K562 (cell line): ENCODE results near the gene SLC30A7. TPM values are rescaled to one million over a fixed set of nuclear protein-coding genes. Genes with fewer than 3 reads are reported as not detected.
A peak's percentile ranks its signal among the peaks of the same experiment; 100 is the strongest.

Experiments used
- AFF4 ChIP-seq: sonication (generic); formaldehyde crosslinking; IDR thresholded peaks from 2 replicates; pipeline ENCODE4 v1.8.0; 2023; ENCODE audit warnings: mild to moderate bottlenecking, missing genetic modification reagents
- ATF1 ChIP-seq, 2 experiments: fragments of 450-650 bp in 1 of 2; IDR thresholded peaks; 2 replicates each; pipeline ENCODE4 v1.6.1; 2016; ENCODE audit warnings: missing compliant biosample characterization in 1 of 2, missing genetic modification characterization in 1 of 2
- BCL6 ChIP-seq: fragments of 250-450 bp; sonication (Bioruptor Pico); IDR thresholded peaks from 2 replicates; pipeline ENCODE4 v1.4.0; 2020
- CXXC5 ChIP-seq: fragments of 250-450 bp; sonication (Bioruptor Pico); IDR thresholded peaks from 2 replicates; pipeline ENCODE4 v1.8.0; 2022; ENCODE audit warnings: inconsistent platforms, mild to moderate bottlenecking, moderate library complexity
- FOXP4 ChIP-seq: sonication (generic); formaldehyde crosslinking; IDR thresholded peaks from 2 replicates; pipeline ENCODE4 v1.8.0; 2022; ENCODE audit warnings: mild to moderate bottlenecking, missing genetic modification reagents, borderline replicate concordance
- GATAD2A ChIP-seq: fragments of 450-650 bp; IDR thresholded peaks from 2 replicates; pipeline ENCODE4 v1.6.1; 2017
- MECOM ChIP-seq: fragments of 250-450 bp; sonication (Bioruptor Pico); IDR thresholded peaks from 2 replicates; pipeline ENCODE4 v1.8.0; 2022; ENCODE audit warnings: inconsistent platforms
- PPARD ChIP-seq: fragments of 250-450 bp; sonication (Bioruptor Pico); IDR thresholded peaks from 2 replicates; pipeline ENCODE4 v1.8.0; 2022; ENCODE audit warnings: inconsistent platforms, mild to moderate bottlenecking, moderate library complexity
- SAFB ChIP-seq: fragments of 200-400 bp; formaldehyde crosslinking; IDR thresholded peaks from 2 replicates; pipeline ENCODE4 v1.6.1; 2017; ENCODE audit warnings: low read depth, low read length, borderline replicate concordance
- TAF1 ChIP-seq: IDR thresholded peaks from 2 replicates; pipeline ENCODE4 v1.6.1; 2011; ENCODE audit warnings: mild to moderate bottlenecking, low read length, moderate library complexity; ENCODE audit not compliant: insufficient read depth, control insufficient read depth, severe bottlenecking; ENCODE audit errors: extremely low read depth
- THAP7 ChIP-seq: fragments of 250-450 bp; sonication (Bioruptor Pico); IDR thresholded peaks from 2 replicates; pipeline ENCODE4 v1.5.0; 2021
- ZC3H11A ChIP-seq: IDR thresholded peaks from 2 replicates; pipeline ENCODE4 v1.6.1; 2012; ENCODE audit warnings: low read depth, low read length, improper control_type of control experiment
- ZC3H8 ChIP-seq: fragments of 450-650 bp; IDR thresholded peaks from 2 replicates; pipeline ENCODE4 v1.6.1; 2017
- ZFP36 ChIP-seq: fragments of 150-350 bp; IDR thresholded peaks from 2 replicates; pipeline ENCODE4 v1.6.1; 2018; ENCODE audit warnings: low read length, low read depth; ENCODE audit not compliant: partially characterized antibody
- polyA plus RNA-seq, 8 experiments: library from polyadenylated mRNA; depleted of rRNA in 4 of 8; stranded (reverse) in 5 of 8; unstranded in 3 of 8; fragments of >200 nt; fragmentation: Nextera tagmentation in 2 of 8; fragmentation: Illumina TruSeq in 1 of 8; extraction: Ambion mirVana in 2 of 8; extraction: Trizol in 1 of 8; gene quantifications; 2 replicates each; pipeline versions ENCODE4 v1.2.1 to v1.2.3, GENCODE V29; 2011 to 2014; ENCODE audit warnings: inconsistent platforms in 1 of 8, missing spikeins in 1 of 8
- total RNA-seq, 7 experiments: library from RNA; depleted of rRNA in 6 of 7; stranded (reverse); fragments of >200 nt in 6 of 7; fragmentation: Illumina TruSeq in 2 of 7; extraction: Trizol in 2 of 7; gene quantifications; 2 replicates each; pipeline versions ENCODE4 v1.2.1 to v1.2.3, GENCODE V29; 2011 to 2021; ENCODE audit warnings: low replicate concordance in 1 of 7
- TF ChIP-seq, protein P1 (sequence below): fragments of 450-650 bp; IDR thresholded peaks from 2 replicates; pipeline ENCODE4 v1.6.1; 2017; ENCODE audit warnings: antibody characterized with exemption, mild to moderate bottlenecking
- TF ChIP-seq, protein P2 (sequence below): sonication (generic); formaldehyde crosslinking; IDR thresholded peaks from 2 replicates; pipeline ENCODE4 v1.8.0; 2022; ENCODE audit warnings: mild to moderate bottlenecking, low read depth, missing genetic modification reagents

Gene SLC30A7
- total and polyA plus RNA-seq, 9 of the 15 experiments (the other 6 are each of a cell fraction or from before 2014, with no cell fraction given), result 3.5 to 17.1 (median 7.2) TPM

DNA sequence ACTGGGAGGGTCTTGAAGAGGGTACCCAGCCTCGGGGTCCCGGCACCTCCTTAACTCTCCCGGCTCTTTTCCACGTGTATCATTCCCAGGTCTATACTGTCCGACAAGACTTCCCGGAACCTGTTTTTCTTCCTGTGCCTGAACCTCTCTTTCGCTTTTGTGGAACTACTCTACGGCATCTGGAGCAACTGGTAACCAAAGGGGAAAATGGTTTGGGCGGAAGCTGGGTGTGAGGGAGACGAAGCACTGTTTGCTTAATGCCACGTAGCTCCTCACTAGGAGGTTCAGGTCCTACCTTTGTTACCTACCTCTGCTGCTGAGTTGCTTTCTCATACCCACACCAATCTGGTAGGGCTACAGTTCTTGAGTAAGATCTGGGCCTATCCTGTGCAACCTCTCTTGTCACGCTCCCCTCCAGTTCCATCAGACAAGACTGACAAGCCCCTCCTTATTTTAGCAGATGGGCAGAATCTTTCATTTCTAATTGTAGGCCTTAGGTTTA lies 642 bp downstream of the SLC30A7 start (continued):
- TF ChIP-seq BCL6 (no peak), ZFP36 (no peak), THAP7 (CRISPR knock-in tag) (no peak), AFF4 (CRISPR knock-in tag) (no peak), GATAD2A (no peak), CXXC5 (CRISPR knock-in tag) (no peak), PPARD (no peak), FOXP4 (no peak), ZC3H11A (no peak), TAF1 (peak; percentile 25), ZC3H8 (no peak), ATF1 (CRISPR knock-in tag; IDR thresholded peaks at IDR 0.05) (no peak), ATF1 (tag; IDR thresholded peaks at IDR 0.05) (no peak), SAFB (no peak), MECOM (CRISPR knock-in tag) (no peak)
- TF ChIP-seq, protein P1, sequence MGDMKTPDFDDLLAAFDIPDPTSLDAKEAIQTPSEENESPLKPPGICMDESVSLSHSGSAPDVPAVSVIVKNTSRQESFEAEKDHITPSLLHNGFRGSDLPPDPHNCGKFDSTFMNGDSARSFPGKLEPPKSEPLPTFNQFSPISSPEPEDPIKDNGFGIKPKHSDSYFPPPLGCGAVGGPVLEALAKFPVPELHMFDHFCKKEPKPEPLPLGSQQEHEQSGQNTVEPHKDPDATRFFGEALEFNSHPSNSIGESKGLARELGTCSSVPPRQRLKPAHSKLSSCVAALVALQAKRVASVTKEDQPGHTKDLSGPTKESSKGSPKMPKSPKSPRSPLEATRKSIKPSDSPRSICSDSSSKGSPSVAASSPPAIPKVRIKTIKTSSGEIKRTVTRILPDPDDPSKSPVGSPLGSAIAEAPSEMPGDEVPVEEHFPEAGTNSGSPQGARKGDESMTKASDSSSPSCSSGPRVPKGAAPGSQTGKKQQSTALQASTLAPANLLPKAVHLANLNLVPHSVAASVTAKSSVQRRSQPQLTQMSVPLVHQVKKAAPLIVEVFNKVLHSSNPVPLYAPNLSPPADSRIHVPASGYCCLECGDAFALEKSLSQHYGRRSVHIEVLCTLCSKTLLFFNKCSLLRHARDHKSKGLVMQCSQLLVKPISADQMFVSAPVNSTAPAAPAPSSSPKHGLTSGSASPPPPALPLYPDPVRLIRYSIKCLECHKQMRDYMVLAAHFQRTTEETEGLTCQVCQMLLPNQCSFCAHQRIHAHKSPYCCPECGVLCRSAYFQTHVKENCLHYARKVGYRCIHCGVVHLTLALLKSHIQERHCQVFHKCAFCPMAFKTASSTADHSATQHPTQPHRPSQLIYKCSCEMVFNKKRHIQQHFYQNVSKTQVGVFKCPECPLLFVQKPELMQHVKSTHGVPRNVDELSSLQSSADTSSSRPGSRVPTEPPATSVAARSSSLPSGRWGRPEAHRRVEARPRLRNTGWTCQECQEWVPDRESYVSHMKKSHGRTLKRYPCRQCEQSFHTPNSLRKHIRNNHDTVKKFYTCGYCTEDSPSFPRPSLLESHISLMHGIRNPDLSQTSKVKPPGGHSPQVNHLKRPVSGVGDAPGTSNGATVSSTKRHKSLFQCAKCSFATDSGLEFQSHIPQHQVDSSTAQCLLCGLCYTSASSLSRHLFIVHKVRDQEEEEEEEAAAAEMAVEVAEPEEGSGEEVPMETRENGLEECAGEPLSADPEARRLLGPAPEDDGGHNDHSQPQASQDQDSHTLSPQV, result no peak
- TF ChIP-seq, protein P2, sequence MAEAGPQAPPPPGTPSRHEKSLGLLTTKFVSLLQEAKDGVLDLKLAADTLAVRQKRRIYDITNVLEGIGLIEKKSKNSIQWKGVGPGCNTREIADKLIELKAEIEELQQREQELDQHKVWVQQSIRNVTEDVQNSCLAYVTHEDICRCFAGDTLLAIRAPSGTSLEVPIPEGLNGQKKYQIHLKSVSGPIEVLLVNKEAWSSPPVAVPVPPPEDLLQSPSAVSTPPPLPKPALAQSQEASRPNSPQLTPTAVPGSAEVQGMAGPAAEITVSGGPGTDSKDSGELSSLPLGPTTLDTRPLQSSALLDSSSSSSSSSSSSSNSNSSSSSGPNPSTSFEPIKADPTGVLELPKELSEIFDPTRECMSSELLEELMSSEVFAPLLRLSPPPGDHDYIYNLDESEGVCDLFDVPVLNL (CRISPR knock-in tag), result no peak
